NCI-H1694 (cell line): ENCODE measurements around the gene ANKLE2.
A peak's percentile ranks its signal among the peaks of the same experiment; 100 is the strongest.

Experiments
- DNase-seq: peaks from one replicate; lab custom pipeline; 2025; lab: John Stamatoyannopoulos, UW

Gene ANKLE2

DNA sequence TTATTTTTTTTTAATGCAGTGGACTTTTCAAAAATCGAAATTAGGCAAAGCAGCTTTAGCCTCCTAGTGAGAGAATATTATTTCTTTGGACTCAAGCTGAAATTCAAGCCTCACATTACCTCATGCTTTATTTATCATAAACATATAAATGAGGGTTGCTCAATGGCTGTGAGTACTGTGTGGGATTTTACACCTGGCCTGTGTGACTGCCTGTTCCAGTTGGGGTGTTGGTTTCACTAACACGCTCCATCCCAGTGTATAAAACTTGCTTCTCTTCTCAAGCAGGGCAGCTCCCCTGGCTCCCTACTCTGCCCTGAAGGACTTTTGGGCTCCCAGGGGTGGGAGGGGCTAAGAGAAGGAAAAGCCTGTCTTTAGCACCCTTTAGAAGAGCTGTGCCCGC is 15.0 kb downstream of the ANKLE2 start:
- no peak for DNase-seq

DNA sequence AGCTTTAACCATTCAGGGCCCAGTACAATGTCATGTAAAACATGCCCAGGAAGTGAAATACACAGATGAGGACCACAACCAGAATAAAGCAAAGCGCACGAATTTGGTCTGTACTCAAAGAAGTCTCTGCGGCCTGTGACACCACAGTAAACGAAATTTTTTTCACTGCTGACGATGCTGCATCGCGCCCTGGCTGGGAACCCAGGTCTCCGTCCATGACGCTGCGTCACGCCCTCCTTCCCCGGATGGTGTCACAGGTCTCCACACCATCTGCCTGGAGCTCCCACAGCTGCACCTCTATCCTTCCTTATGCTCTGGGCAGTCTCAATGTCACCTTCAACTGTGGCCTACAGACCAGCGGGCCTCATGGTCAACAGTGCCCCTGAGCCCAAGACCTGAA is 17.8 kb downstream of the ANKLE2 start:
- no peak for DNase-seq

DNA sequence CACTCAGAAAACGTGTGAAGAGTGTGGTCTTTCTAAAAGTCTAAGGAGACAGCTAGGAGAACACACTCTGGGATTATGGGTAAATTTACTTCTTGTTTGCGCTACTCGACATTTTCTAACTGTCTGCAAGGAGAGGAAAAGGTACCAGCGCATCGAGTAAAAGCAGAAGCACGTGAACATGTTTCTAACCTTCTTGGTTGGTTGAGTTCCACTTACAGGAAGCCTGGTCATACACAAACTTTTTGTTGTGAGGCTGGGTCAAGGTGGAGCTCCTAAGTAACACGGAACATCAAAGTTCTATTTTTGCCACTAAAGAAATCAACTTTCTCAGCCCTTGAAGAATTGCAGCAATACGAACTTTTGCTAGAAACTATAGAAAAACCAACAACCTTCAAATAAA is 20.0 kb downstream of the ANKLE2 start:
- no peak for DNase-seq

DNA sequence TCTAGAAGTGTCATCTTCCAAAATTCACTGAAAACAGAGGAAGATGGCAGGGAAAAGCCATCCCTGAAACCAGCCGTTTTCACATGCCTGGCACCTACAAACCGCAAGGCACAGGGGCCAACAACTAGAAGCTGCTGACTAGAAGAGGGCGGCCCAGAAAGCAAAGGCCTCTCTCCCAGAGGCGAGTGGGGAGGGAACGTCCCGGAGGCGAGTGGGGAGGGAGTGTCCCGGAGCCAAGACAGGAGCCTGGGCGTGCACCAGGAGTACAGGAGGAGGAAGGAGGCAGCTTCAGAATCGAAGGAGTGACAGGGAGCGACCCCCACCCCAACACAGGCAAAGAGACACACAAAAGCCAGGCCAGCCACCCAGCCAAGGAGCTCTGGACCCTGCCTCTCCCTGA is 21.0 kb downstream of the ANKLE2 start:
- no peak for DNase-seq

DNA sequence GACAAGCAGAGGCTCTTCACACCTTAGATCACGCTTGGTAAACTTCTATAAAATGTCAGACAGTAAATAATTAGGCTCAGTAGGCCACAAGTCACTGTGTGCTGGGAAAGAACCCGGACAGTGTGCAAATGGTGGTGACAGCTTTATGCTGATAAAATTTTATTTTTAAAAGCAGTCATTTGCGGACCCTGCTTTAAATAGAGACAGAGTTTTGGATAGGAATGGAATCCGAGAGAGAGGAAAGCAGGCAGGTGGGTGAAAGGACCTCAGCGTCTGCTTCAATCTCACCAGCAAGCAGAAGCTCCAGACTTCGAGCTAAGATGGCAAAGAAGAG is 21.4 kb downstream of the ANKLE2 start:
- no peak for DNase-seq

DNA sequence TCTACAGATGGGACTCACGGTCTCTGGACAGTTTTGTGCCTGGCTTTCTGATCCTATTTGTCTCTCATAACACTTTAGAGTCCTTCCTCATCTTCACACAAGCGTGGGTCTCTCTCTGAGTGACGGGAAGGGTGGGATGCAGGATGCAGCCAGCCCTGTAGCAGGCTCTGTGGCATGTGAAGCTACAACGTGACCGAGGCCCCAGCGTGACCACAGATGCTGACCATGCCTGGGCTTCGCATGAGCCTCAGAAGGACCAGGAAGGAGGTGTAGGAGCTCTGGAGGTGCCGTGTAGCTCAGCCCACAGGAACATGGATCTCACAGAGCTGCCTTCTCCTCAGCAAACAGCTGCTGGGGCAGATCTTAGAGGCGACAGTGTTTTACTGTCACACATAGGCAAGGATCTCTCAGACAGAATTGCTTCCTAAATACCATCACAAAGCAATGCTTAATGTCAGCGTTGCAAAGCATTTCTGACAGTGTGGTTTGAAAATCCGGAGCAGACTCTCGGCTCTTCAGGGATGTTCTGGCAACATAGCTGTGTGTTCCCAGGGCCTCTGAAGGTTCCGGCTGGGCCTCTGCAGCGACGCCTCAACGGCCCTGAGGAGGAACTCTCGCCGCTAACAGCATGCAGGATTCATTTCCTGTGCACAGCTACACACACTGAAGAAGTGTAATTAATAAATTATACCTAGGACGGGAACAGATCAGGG is 21.9 kb downstream of the ANKLE2 start:
- DNase-seq: no peak

DNA sequence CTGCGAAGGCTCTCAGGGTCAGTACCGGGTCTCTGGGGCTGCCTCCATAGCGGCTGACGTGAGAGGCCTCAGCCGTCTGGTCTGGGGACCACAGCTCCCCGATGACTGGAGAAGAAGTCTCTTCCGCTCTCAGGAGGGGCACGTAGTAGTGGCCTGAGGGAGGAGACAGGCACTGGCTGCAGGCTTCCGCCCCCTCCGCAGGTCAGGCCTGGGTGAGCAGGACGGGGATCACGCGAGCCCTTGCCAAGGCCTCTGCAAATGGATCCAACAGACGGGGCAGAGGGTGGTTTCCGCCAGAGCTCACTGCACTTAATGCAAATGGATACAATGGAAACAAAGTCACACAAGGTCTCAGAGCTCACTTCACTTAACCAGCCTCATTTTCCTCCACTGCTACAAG is 24.7 kb downstream of the ANKLE2 start:
- DNase-seq: no peak

DNA sequence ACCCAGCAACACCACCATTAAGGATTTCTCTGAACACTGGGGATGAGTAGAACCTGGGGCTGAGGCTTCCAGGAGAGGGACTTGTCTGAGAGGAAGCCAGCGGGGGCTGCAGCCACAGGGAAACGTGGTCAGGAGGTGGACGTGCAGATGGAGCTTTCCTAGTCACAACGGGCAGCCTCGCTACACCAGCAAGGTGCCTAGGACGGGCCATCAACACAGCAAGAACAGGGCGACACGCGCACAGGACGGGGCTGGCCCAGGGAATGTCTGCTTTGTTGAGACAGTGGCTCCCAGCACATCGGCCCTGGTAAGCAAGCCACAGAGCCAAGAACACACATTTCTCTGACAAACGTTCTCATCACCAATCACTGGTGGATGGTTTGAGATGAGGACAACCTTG is 25.3 kb downstream of the ANKLE2 start:
- DNase-seq: no peak

DNA sequence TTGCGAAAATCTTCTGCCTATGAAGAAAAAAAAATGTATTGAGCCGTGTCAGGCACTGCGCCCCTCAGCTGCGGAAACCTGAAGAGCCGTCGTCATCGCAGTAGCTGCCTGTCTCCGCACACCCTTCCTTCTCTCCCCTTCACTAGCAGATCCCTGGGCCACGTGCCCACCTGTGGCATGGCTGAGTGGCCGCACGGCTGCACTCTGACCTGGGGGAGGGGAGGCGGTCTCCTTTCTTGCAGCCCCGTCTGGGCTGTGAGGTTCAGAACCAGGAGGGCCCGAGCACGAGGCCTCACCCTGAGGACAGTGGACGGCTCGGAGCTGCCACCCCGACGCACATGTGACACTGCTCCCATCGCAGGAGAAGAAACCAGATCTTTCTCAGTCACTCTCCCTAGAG is 26.1 kb downstream of the ANKLE2 start:
- no peak for DNase-seq

DNA sequence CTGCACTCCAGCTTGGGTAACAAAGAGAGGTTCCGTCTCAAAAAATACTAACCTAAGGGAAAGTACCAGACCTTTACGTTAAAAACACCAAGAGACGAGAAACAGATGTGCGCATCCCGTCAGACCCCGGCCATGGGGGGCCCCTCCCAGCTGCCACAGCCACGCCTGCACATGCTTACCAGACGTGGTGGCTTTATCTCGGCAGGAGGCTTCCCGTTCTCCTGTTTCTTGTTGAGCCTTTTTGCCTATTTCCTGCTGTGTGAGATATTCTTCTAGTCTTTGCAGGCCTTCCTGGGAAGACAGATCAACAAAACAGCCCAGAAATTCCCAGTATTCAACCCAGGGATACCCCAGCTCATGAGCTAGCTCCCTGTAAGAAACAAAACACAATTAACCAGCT is 27.4 kb downstream of the ANKLE2 start:
- no peak for DNase-seq

DNA sequence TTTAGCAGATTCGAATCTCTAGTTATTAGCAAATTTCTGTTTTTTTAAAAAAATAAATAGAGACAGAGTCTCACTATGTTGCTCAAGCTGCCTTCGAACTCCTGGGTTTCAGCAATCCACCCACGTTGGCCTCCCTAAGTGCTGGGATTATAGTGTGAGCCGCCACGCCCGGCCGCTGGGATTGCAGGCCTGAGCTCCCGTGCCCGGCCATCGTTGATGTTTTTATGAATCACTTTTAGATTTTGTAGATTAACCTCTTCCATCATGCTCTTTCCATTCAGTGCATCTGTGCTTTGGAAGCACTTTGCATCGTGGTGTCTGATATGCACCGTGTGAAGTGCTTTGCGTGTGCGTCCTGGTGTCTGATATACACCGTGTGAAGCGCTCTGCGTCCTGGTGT is 30.1 kb downstream of the ANKLE2 start:
- no peak for DNase-seq

DNA sequence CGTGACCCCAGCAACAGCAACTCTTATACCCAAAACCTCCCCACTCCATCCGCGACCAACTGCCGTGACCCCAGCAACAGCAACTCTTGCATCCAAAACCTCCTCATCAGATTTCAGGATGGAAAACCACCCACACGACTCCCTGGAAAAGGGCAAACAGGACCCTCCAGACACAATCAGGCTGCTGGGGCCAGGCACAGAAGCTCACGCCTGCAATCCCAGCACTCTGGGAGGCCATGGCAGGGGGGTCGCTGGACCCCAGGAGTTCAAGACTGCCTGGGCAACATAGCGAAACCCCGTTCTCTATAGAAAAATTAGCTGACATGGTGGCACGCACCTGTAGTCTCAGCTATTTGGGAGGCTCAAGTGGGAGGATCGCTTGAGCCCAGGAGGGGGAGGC is 31.3 kb downstream of the ANKLE2 start:
- no peak for DNase-seq

DNA sequence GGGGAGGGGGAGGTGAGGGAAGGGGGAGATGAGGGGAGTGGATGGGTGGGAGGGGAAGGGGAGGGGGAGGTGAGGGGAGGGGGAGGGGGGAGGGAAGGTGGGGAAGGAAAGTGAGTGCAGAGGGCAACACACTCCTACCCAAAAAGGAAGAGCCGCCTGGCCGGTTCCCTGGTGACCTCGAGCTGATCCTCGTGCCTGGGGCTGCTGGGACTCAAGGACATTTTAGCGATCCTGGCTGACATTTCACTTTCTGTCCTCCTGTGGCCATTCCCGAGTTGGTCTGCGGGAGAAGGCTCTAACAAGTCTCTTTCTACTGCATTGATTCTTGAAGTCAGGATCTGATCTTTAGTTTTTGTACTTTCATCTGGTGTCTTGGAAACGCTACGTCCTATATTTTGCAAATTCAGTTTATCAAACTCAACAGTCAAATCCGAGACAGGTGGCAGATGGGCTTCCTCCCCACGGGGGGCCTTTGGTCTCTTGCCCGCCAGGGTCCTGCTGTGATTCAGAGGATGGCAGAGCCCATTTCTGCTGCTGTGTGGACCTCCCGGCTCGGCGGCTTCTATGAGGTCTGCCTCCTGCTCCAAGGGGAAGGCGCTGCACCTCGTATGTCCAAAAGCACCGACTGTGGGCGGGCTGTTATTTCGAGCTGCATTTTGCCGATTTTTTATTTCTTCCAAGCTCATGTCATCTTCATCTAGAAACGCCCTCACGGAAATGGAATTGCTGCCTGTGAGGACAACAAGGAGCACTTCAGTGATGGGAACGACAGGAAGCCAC is 31.9 kb downstream of the ANKLE2 start:
- peak; percentile 44 for DNase-seq

DNA sequence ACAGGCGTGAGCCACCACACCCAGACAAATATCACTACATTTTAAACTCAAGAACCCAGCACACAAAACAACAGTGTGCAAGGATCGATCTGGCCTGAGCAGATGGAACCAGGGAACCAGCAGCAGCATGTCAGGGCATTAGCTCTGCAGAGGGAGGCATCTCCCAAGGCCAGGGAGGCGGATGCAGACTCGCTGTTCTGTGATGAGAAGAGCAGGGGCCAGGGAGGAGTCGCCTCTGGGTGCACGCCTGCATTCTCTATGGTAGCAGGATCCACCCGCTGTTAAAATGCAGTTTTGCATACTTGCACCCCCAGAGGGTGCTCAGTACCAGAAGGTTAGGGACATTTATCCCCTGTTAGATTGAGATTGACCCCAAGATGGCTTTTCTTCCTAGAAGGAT is 33.1 kb downstream of the ANKLE2 start:
- no peak for DNase-seq

DNA sequence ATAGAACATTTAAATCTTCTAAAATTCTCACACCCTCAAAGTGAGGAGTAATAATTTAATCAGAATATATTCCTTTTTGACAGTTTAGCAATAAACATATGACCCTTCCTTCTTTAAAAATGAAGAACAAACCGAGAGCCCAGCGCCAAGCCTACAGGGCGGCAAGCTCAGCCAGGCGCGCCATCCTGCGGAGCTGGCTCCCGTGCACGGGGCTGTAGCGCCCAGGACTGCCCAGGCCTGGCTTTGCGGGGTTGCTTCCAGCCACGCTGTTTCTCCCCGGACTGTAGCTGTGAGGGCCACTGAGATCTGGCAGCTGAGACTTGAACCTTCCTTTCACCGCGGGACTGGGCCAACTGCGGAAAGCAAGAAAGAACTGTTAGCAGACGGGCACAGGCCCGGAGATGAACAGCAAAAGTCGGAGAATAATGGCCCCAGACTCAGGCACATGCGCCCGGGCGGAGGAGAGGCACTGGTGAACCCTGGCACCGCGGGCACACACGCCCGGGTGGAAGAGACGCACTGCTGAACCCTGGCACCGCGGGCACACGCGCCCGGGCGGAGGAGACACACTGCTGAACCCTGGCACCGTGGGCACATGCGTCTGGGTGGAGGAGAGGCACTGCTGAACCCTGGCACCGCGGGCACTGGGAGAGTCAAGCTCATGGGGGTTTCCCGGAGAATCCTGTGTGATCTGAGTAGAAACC is 34.4 kb downstream of the ANKLE2 start:
- DNase-seq: no peak

DNA sequence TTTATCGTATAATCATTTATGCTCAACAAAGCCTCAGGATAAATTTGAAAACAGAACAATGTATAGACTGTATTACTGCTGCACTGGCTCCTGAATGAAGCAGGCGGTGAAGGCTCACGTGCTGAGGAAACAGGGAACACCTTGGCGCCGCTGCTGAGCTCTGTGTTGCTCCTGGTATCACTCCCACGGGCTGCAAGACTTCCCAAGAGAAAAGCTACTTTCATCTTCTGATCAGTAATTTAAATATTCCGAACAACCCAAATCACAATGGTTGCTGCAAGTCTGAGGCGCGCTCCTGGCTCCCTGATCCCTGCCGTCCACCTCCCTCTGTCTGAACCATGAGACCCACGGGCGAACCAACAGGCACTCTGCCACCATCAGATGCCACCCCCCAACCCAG is 35.2 kb downstream of the ANKLE2 start:
- no peak for DNase-seq

DNA sequence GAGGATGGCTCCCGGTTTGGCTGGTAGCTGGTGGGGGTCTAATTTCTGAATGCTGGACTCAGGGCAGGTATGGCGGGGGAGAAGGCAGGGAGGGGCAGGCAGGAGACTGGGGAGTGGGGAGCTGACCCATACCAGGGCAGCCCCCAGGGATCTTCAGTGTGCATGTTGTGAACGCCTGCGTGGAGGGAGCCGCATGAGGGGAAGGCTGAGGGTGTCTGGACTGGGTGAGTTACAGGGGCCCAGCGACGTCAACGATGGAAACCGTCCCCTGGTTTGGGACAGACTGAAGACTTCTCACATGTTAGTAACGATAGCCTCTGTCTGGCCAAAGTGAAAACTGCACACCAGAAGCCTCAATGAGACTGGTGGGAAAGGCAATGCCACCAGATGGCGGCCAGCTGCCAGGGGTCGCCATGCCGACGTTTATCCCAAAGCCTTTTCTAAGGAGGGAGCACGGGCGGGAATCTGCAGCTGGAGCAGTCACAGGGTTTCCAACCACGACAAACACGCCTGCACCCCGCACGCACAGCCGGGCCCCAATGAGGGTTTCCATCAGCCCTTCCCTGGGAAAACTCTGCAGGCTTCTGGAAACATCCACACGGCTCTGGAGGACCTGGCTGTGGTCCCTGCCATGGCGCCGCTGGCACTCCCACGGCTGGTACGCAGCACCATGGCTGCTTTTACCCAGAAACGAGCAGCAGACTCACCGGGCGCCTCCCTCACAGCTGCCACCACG is 37.0 kb downstream of the ANKLE2 start:
- peak; percentile 45 for DNase-seq

DNA sequence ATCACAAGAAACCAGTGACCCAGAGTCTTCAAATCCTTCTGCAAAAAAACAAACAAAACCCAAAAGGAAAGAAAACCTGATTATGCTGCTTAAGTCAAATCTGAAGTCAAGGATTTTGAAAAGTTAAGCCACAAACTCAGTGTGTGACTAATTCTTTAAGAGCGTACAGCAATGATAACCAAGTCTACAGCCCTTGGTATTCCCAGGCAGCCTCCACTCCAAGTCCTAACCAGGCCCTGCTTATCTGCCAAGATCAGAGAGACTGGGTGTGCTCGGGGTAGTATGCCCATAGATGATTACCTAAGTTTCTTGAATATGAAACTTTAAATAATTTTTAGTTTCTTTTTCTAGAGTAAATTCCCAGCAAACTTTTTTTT is 37.9 kb downstream of the ANKLE2 start:
- DNase-seq: no peak

DNA sequence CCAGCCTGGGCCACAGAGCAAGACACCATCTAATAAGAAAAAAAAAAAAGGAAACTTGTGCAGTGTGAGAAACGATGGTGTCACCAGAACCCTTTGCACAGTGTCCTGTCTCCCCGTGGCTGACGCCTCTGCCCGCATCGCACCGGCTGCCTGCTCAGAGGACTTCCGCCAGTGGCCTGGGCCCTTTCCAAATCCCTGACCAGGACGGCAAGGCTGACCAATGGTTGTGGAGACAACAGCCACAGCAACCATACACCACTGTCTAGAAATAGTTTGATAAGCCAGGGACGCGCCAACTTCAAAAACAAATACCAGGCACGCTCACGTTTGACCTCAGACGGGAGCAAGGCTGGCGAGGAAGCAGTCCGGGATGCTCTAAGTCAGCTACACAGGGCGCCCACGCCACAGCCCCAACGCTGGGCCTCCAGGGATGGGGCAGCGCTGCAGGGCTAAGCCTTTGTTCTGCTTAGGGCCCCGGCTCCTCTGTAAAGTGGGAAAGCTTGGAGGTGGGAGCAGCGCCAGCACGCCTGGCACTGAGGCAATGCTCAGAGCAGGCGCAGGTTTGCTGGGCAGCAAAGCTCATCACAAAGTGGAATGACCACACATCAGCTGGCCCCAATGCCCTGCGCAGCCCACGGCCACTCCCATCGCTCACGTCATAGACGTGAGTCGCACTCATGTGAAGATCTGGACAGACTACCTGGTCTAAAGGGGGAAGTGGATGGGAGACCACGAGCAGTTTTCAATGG is 38.4 kb downstream of the ANKLE2 start:
- DNase-seq: no peak

DNA sequence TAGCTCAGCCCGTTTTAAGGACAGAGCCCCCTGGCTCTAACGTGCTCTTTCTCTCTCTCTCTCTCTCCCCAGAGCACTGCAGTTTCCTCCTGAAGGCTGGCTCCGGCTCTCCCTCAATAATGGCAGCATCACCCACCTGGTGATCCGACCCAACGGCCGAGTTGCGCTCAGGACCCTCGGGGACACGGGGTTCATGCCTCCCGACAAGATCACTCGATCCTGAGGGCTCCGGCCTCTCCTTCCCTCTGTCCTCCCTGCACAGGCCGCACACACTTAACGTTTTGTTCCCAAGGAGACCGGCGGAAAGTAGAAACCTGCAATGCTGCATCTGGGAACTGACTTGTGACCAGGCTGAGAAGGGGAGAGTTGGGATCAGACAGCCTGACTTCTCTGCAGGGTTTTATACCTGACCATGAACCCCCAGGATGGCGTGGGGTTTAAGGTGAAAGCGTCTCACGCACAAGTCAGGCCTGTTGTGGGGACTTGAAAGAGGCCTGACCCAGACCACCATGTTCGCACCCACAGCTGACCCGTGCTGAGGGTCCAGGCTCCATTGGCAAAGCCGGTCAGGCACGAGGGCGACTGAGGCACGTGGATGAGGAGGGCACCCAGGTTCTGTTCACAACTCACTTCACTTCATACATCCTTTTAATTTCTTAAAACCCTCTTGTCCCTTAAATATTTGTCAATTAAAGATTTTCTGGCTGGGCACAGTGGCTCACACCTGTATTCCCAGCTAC is 40.9 kb downstream of the ANKLE2 start:
- DNase-seq: no peak

DNA sequence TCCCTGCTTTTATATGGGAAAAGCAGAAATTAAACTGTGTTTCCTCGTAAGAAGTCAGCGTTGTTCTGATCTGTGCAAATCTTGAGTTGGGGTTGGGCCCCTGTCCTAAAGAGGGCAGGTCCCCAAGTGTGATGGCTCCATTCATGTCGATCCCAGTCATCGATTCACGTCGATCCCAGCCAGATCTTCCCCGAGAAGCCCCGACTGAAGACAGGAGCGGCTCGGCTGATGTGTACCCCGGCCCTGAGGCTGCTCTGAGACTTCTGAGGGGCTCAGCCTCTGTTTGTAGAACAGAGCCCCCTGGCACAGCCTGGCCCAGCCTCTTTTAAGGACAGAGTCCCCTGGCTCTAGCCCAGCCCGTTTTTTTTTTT is 41.7 kb downstream of the ANKLE2 start:
- no peak for DNase-seq
